Tibial artery (tissue), 4 donors: ENCODE measurements around the gene APOBEC4.
A peak's percentile ranks its signal among the peaks of the same experiment; 100 is the strongest.

Experiments
- DNase-seq, 2 donors: peaks; one replicate each; pipeline ENCODE4 v3.0.0-alpha.2; 2019
- H3K27ac ChIP-seq, 2 donors: fragments of 200-600 bp; sonication (generic) in 1 of 2; 1 replicate in 1 of 2; 2 replicates in 1 of 2; pipeline ENCODE4 v1.5.1; 2018 to 2019; ENCODE audit warnings: mild to moderate bottlenecking in 1 of 2
- H3K27me3 ChIP-seq, 2 donors: fragments of 200-600 bp; sonication (generic) in 1 of 2; one replicate each; pipeline versions ENCODE4 v1.5.1 to v1.6.0; 2016 to 2019
- H3K36me3 ChIP-seq, 3 donors: fragments of 200-600 bp; sonication (generic) in 2 of 3; one replicate each; pipeline ENCODE4 v1.5.1; 2016 to 2019; ENCODE audit warnings: mild to moderate bottlenecking in 2 of 3
- H3K4me1 ChIP-seq, 4 donors: fragments of 200-600 bp; sonication (generic) in 2 of 4; 1 replicate in 3 of 4; 2 replicates in 1 of 4; pipeline ENCODE4 v1.5.1; 2016 to 2019
- H3K4me3 ChIP-seq, 2 donors: fragments of 200-600 bp; sonication (generic) in 1 of 2; 1 replicate in 1 of 2; 2 replicates in 1 of 2; pipeline ENCODE4 v1.5.1; 2018 to 2019; ENCODE audit warnings: mild to moderate bottlenecking in 2 of 2
- H3K9me3 ChIP-seq, 3 donors: fragments of 200-600 bp; sonication (generic) in 1 of 3; one replicate each; pipeline ENCODE4 v1.5.1; 2016 to 2019
- CTCF ChIP-seq, 2 experiments: fragments of 200-600 bp in 1 of 2; fragments of 450-650 bp in 1 of 2; IDR thresholded peaks; one replicate each; pipeline ENCODE4 v1.5.1; 2017 to 2019; ENCODE audit warnings: antibody characterized with exemption in 2 of 2, mild to moderate bottlenecking in 1 of 2, moderate library complexity in 1 of 2
- intact Hi-C: fragments of 100-400 bp; cut with DNase I; formaldehyde crosslinking; loops from one replicate; pipeline ENCODE4 v1.15.0; 2023; ENCODE audit warnings: low total_unique reads

APOBEC4 gene

GRCh38 chr1:183636783-183637182 lies 16.3 kb downstream of the APOBEC4 start:
- DNase-seq, result no peak
- TF ChIP-seq CTCF (IDR thresholded peaks at IDR 0.05), result no peak
- H3K4me1 ChIP-seq, result peaks cover 0 to 13% (median 6%) of the 10 kb centered on the region in 4 donors
- no peaks in the 10 kb centered on the region for H3K27me3 ChIP-seq
- intact Hi-C loops, result loop anchor here (5.0 to 10.0 kb wide), 3 partner anchors 164 to 1609 kb away; partner anchors contain the start of gene SMG7
- H3K27ac ChIP-seq, result no peak overlapping the region
- peak overlapping the region in 1 of 2 donors; percentile 83 for H3K4me3 ChIP-seq
- no peaks in the 10 kb centered on the region for H3K36me3 ChIP-seq
- no peaks in the 10 kb centered on the region for H3K9me3 ChIP-seq

- DNase-seq, result no peak
- Histone ChIP-seq H3K27ac (peak overlapping the region; percentile 91 to 99), H3K27me3 (no peaks in the 10 kb centered on the region), H3K9me3 (no peaks in the 10 kb centered on the region), H3K36me3 (no peaks in the 10 kb centered on the region), H3K4me1 (peaks cover 0 to 18% (median 8%) of the 10 kb centered on the region in 4 donors), H3K4me3 (peak overlapping the region; percentile 83 to 98)
- TF ChIP-seq CTCF (IDR thresholded peaks at IDR 0.05), result no peak
- intact Hi-C loops, result loop anchor here (5.0 to 10.0 kb wide), 3 partner anchors 164 to 1609 kb away; partner anchors contain the start of gene SMG7
Observed at GRCh38 chr1:183636334-183636682, 16.8 kb downstream of the APOBEC4 start.

- Histone ChIP-seq H3K9me3 (no peaks in the 10 kb centered on the region), H3K27ac (peak within 1 kb of the TSS; percentile 91 to 99), H3K4me3 (peak within 1 kb of the TSS; percentile 83 to 98), H3K27me3 (no peaks in the 10 kb centered on the region), H3K36me3 (peaks cover 0 to 5% (median 0%) of the 10 kb centered on the region in 3 donors), H3K4me1 (peaks cover 0 to 23% (median 13%) of the 10 kb centered on the region in 4 donors)
- intact Hi-C loops, result loop anchor here (5.0 to 10.0 kb wide), 3 partner anchors 163 to 1608 kb away; partner anchors contain the start of gene SMG7
- TF ChIP-seq CTCF (IDR thresholded peaks at IDR 0.05), result peak in 1 of 2 experiments; percentile 6
- peak; percentile 96 to 99 for DNase-seq
Observed at GRCh38 chr1:183635606-183636333, 17.3 kb downstream of the APOBEC4 start, which contains the start of gene ARPC5. Gene ARPC5 (minus strand): TSS chr1:183635783. CDS start chr1:183635659, 124 bp downstream.

- Histone ChIP-seq H3K27ac (peak overlapping the region; percentile 91 to 99), H3K9me3 (no peaks in the 10 kb centered on the region), H3K4me3 (peak overlapping the region; percentile 83 to 98), H3K4me1 (peaks cover 0 to 29% (median 19%) of the 10 kb centered on the region in 4 donors), H3K36me3 (peaks cover 0 to 11% (median 4%) of the 10 kb centered on the region in 3 donors), H3K27me3 (no peaks in the 10 kb centered on the region)
- no peak for TF ChIP-seq CTCF (IDR thresholded peaks at IDR 0.05)
- DNase-seq, result peak; percentile 29 to 77
- intact Hi-C loops, result loop anchor here (5.0 to 10.0 kb wide), 3 partner anchors 163 to 1608 kb away; partner anchors contain the start of gene SMG7
Observed at GRCh38 chr1:183635099-183635605, 18.0 kb downstream of the APOBEC4 start.

DNA sequence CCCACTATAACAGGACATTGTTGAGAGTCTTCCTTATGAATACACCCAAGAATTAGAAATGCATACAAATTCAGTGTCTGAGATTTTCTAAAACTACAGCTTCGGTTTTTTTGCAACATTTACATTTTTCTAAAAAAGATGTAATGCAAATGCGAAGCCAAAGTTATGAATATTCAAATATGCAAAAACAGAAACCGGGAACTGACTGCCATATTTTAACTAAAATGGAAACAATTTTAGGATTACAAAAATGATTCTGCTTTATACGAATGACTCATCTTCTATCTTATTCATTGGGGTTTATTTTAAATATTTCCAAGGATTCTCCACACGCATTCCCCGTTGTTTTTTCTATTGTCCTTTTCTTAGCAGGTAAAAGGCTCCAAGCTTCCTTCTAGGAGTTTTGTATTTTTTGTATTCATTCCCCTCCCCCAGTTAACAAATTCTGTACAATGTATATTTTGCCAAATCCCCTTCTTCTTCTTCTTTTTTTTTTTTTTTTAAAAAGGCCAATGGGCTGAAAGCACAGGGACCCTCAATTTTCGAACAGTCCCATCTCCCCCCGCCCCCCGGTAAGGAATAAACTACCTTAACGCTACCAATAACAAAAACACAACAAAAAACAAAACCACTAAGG lies 18.6 kb downstream of the APOBEC4 start:
- TF ChIP-seq CTCF (IDR thresholded peaks at IDR 0.05), result no peak
- DNase-seq, result no peak
- peaks cover 0 to 35% (median 24%) of the 10 kb centered on the region in 4 donors for H3K4me1 ChIP-seq
- no peaks in the 10 kb centered on the region for H3K27me3 ChIP-seq
- peak overlapping the region; percentile 83 to 98 for H3K4me3 ChIP-seq
- H3K36me3 ChIP-seq, result peaks cover 5 to 17% (median 10%) of the 10 kb centered on the region in 3 donors
- intact Hi-C loops, result loop anchor here (5.0 to 10.0 kb wide), 3 partner anchors 162 to 1607 kb away; partner anchors contain the start of gene SMG7
- no peaks in the 10 kb centered on the region for H3K9me3 ChIP-seq
- H3K27ac ChIP-seq, result peak overlapping the region; percentile 91 to 99
